HFFc6 (cell line): ENCODE measurements around the gene RAPGEF5. TPM values are rescaled to one million over a fixed set of nuclear protein-coding genes. Genes with fewer than 3 reads are reported as not detected.
"Not testable (repeated sequence)": the region's sequence is repeated elsewhere in the genome, so short reads cannot be mapped to it uniquely, and the experiment has no call there.

Experiments used
- DNase-seq: peaks from one replicate; pipeline ENCODE4 v3.0.0-alpha.2; 2018
- H3K27ac Mint-ChIP-seq: 2 replicates; pipeline ENCODE4 v1.8.0; 2020; ENCODE audit warnings: mild to moderate bottlenecking, mixed read lengths
- H3K27me3 Mint-ChIP-seq: 2 replicates; pipeline ENCODE4 v1.8.0; 2021; ENCODE audit warnings: mild to moderate bottlenecking, moderate library complexity, mixed read lengths; ENCODE audit not compliant: insufficient read depth
- H3K36me3 Mint-ChIP-seq: 2 replicates; pipeline ENCODE4 v1.8.0; 2021; ENCODE audit warnings: low read depth, mixed read lengths
- H3K4me1 Mint-ChIP-seq: 2 replicates; pipeline ENCODE4 v1.8.0; 2020; ENCODE audit warnings: low read depth, mixed read lengths
- H3K4me3 Mint-ChIP-seq: 2 replicates; pipeline ENCODE4 v1.8.0; 2020; ENCODE audit warnings: mild to moderate bottlenecking, moderate library complexity, mixed read lengths
- H3K9me3 Mint-ChIP-seq: 2 replicates; pipeline ENCODE4 v1.8.0; 2020; ENCODE audit warnings: mild to moderate bottlenecking, mixed read lengths
- total RNA-seq, 6 experiments: library from RNA; stranded (reverse); fragmentation: NEBNext Ultra II Directional; extraction: Animal tissue kit (Norgen Biotek cat#: 25700); gene quantifications; 2 replicates in 1 of 6; 3 replicates in 5 of 6; pipeline ENCODE4 v1.2.3, GENCODE V29; 2021
- TF ChIP-seq, protein P1 (sequence below): fragments of 200-600 bp; sonication (generic); IDR thresholded peaks from 2 replicates; pipeline ENCODE4 v1.5.0; 2021; ENCODE audit warnings: antibody characterized with exemption, mild to moderate bottlenecking

RAPGEF5 gene
- total RNA-seq, 6 experiments from 2014 or later, result 0.33 to 2.4 (median 1.3) TPM

DNA sequence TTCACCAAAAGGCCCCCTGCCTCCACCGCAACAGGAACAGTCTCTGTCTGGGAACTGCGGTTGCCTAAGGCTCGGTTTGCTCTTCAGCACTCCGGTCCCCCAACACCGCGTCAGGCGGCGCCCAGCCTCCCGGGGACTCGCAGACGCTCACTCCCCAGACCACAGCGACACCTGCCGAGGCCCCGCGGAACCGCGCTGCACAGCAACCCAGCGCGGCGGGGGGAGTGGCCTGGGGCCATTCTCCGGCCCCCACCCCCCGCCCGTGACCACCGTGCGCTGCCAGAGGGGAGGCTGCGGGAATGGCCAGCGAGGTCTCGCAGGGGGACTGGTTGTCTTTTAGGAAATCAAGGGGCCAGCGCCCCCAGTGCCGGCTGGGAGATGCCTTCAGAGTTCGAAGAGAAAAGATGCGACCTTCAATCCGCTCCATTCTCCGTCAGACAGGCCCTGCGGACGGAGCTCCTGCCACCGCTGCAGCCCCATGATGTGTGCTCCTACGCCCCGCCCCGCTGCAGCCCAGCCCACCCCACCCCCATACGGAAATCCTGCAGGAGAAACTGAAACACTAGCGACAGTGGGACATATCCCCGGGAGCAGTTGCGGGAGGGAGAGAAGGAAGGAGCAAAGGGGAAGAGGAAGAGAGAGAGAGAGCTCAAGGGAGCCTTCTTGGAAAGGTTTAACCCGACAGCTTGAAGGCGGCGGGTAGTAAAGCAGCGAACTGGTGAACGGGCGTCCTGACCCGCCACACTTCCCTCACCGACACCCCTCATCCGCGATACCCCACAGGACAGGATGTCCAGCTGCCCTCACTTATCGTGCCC lies 273.9 kb downstream of the RAPGEF5 start:
- DNase-seq, result peak; percentile 72
- peaks cover 8% of the 10 kb centered on the region for H3K27me3 Mint-ChIP-seq
- peak overlapping the region; percentile 92 for H3K4me3 Mint-ChIP-seq
- no peaks in the 10 kb centered on the region; the same call in 1 of the 2 replicates for H3K36me3 Mint-ChIP-seq
- peak overlapping the region; percentile 79 for H3K27ac Mint-ChIP-seq
- peaks cover 19% of the 10 kb centered on the region for H3K4me1 Mint-ChIP-seq
- TF ChIP-seq, protein P1, sequence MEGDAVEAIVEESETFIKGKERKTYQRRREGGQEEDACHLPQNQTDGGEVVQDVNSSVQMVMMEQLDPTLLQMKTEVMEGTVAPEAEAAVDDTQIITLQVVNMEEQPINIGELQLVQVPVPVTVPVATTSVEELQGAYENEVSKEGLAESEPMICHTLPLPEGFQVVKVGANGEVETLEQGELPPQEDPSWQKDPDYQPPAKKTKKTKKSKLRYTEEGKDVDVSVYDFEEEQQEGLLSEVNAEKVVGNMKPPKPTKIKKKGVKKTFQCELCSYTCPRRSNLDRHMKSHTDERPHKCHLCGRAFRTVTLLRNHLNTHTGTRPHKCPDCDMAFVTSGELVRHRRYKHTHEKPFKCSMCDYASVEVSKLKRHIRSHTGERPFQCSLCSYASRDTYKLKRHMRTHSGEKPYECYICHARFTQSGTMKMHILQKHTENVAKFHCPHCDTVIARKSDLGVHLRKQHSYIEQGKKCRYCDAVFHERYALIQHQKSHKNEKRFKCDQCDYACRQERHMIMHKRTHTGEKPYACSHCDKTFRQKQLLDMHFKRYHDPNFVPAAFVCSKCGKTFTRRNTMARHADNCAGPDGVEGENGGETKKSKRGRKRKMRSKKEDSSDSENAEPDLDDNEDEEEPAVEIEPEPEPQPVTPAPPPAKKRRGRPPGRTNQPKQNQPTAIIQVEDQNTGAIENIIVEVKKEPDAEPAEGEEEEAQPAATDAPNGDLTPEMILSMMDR, result peak; percentile 97
- peaks cover 6% of the 10 kb centered on the region; the same call in 1 of the 2 replicates for H3K9me3 Mint-ChIP-seq

DNA sequence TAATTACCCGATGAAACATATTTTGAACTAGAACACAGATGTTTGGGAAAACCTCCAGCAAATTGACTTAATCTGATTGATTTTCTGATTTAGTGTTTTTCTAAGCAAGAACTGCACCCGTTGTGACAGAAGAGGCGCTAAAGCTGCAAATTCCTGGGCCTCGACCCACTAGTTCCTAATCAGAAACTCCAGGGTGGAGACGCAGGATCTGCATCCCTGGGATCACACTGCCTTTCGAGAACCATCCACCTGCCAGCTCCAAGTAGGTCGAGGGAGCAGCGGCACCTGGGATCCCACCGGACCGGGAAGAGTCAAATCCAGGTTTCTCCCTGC lies 274.4 kb downstream of the RAPGEF5 start:
- no peaks in the 10 kb centered on the region; the same call in 1 of the 2 replicates for H3K36me3 Mint-ChIP-seq

GRCh38 chr7:22080219-22080618 lies 276.7 kb downstream of the RAPGEF5 start:
- not testable (repeated sequence) for DNase-seq, H3K4me3 Mint-ChIP-seq, H3K27ac Mint-ChIP-seq, H3K9me3 Mint-ChIP-seq, H3K36me3 Mint-ChIP-seq
- Mint-ChIP-seq H3K27me3 (peaks cover 18% of the 10 kb centered on the region), H3K4me1 (peaks cover 19% of the 10 kb centered on the region)

More for the DNA sequence above, 274.4 kb downstream of the RAPGEF5 start:
- Mint-ChIP-seq H3K27me3 (peaks cover 13% of the 10 kb centered on the region), H3K4me1 (peaks cover 19% of the 10 kb centered on the region), H3K4me3 (peak overlapping the region; percentile 92), H3K27ac (0 out of 2 replicates have a peak overlapping the region, but pooled peaks have one; percentile 29), H3K9me3 (peaks cover 6% of the 10 kb centered on the region; the same call in 1 of the 2 replicates)
- DNase-seq, result no peak
- TF ChIP-seq, protein P1, result no peak

GRCh38 chr7:22078872-22079271 lies 278.1 kb downstream of the RAPGEF5 start:
- not testable (repeated sequence) for H3K27ac Mint-ChIP-seq, DNase-seq, H3K4me3 Mint-ChIP-seq, H3K9me3 Mint-ChIP-seq, H3K36me3 Mint-ChIP-seq
- peaks cover 25% of the 10 kb centered on the region for H3K27me3 Mint-ChIP-seq
- peaks cover 14% of the 10 kb centered on the region for H3K4me1 Mint-ChIP-seq

- peaks cover 23% of the 10 kb centered on the region for H3K27me3 Mint-ChIP-seq
- H3K36me3 Mint-ChIP-seq, result no peaks in the 10 kb centered on the region; the same call in 1 of the 2 replicates
- H3K4me3 Mint-ChIP-seq, result no peak overlapping the region
- no peak overlapping the region for H3K27ac Mint-ChIP-seq
- TF ChIP-seq, protein P1, result no peak
- DNase-seq, result no peak
- H3K4me1 Mint-ChIP-seq, result no peaks in the 10 kb centered on the region
- H3K9me3 Mint-ChIP-seq, result peaks cover 6% of the 10 kb centered on the region; the same call in 1 of the 2 replicates
These were observed 281.4 kb downstream of the RAPGEF5 start for GRCh38 chr7:22075561-22075960.

DNA sequence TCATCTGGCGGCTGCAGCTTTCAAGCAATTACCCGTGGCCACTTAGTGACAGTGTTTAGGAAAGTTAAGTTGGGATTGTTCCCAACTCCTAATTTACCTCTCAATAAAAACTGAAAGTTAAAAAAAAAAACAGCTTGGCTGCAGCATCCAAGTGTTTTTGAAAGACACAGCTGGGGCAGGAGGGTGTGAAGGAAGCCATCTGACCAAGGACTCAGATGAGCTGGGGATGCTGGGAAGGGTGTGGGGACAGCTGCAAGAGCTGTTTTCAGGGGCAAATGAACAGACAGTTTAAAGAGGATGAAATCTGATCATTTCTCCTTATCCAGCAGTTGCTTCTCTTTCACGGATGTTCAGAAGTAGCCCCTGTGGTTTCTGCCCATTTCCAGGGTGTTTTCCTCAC lies 282.1 kb downstream of the RAPGEF5 start:
- peaks cover 6% of the 10 kb centered on the region; the same call in 1 of the 2 replicates for H3K9me3 Mint-ChIP-seq
- no peak overlapping the region for H3K27ac Mint-ChIP-seq
- H3K27me3 Mint-ChIP-seq, result peaks cover 21% of the 10 kb centered on the region
- TF ChIP-seq, protein P1, result no peak
- no peak for DNase-seq
- H3K4me1 Mint-ChIP-seq, result no peaks in the 10 kb centered on the region
- H3K4me3 Mint-ChIP-seq, result no peak overlapping the region
- no peaks in the 10 kb centered on the region; the same call in 1 of the 2 replicates for H3K36me3 Mint-ChIP-seq

Other genes with a start within 250 kb of the RAPGEF5 start
- 100 to 1,000 TPM in 1 of 6 experiments, 10 to 100 TPM in 5; 36.6 to 101 (median 92.6) TPM for gene STEAP1B, start 143.0 kb upstream of the RAPGEF5 start, total RNA-seq